Activated CD4-positive, CD25-positive, alpha-beta regulatory T cell (primary cell): ENCODE measurements around the gene EEF2K.

Source experiments
- DNase-seq, 4 experiments: peaks; one replicate each; lab custom pipeline; 2025; lab: John Stamatoyannopoulos, UW

EEF2K gene

DNA sequence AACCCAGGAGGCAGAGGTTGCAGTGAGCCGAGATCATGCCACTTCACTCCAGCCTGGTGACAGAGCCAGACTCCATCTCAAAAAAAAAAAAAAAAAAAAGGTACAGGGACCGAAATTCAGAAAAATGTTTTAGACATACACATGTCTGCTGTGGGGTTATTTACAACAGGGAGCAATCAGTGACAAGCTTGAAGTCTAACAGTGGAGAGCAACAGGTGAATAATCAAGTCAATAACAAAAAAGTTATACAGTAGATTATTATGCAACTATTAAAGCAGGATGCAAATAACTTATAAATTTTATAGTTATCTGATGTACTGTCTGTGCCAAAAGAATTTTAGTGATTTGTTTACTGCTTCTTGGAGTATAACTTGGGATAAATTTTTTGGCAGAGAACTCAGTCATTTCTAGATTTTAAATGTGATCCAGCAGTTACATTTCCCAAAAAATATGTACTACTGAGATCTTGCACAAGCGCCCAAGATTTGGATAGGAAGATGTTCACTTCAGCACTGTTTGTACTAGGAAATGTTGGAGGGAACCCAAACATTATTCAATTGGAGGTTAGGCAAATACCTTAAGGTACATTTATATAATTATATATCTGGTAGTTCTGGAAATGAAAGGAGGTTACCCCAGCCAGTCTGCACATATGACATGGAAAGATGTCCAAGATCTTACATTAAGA lies 34.1 kb downstream of the EEF2K start:
- no peak for DNase-seq

DNA sequence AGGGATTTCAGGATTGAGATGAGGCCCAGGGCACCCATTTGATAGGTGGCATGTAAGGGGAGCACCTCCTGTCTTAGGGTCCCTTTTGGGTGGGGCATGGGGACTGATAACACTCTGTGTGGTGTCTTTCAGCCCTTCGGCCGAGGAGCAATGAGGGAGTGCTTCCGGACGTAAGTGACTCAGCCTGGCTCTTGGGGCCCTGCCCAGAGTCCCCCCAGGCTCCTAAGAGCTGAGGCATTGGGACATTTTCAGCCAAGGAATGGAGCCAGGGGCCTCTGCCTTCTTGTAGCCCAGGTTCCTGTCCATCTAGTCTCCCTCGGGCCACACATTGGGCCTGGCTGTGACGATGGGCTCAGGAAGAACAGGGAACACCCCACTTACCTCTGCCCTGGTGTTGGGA lies 44.4 kb downstream of the EEF2K start:
- DNase-seq: no peak

DNA sequence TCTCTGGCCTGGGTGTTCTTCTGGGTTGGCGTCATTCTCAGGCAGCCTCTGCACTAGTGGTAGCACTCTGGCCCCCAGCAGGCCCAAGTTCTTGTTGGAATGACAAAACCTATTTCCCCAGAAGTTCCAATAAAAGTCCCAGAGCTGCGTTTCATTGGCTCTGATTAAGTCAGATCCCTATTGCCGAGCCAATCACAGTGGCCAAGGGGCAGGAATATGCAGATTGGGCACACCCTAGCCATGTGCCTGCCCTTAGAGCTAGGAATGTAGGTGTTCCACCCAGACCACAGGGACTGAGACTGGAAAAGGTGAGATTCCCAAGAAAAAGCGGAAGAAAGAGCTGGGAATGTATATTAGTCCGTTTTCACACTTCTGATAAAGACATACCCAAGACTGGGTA lies 46.2 kb downstream of the EEF2K start:
- DNase-seq: no peak

DNA sequence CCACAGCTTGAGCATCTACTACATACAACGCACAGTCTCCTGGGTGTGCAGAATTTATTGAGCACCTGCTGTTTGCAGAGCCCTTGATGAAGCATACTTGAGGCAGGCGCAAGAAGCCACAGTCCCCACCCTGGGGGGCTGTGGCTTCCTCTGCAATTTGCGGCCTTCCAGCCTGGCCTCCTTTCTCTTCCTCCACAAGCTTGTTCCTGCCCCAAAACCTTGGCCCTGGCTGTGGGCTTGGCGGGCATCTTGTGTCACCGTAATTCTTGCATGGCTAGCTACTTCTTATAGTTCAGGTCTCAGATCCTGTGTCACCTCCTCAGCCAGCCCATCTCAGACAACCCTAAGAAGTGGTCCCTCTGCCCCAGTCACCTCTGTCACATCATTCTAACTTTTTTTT lies 47.2 kb downstream of the EEF2K start:
- no peak for DNase-seq

DNA sequence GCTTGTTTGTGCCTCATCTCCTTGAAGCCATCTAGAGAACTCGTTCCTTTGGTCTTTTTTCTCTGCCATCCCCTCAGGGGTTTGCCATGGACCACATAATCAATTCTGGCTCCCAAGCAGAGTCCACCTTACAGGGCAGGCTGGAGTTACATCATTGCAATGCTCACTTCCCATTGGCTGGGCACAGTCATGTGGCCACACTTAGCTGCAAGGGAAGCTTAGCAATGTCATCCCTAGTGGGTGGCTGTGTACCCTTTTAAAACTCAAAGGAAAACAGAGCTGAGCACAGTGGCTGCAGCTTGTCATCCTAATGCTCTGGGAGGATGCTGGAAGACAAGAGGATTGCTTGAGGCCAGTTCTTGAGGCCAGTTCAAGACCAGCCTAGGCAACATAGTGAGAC lies 49.3 kb downstream of the EEF2K start:
- no peak for DNase-seq

DNA sequence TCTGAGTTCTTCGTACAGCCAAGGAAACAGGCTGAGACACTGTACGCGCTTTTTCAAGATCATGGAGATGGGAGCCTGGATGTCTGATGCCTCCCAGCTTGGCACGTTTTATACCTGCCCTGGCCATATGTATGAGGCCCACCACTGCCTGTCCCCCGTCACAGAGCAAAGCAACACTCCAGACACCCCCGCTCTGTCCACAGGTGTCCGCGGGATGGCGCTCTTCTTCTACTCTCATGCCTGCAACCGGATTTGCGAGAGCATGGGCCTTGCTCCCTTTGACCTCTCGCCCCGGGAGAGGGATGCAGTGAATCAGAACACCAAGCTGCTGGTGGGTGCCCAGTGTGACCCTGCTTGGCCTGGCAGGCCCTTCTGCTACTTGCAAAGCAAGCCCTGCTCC lies 51.4 kb downstream of the EEF2K start:
- no peak for DNase-seq

DNA sequence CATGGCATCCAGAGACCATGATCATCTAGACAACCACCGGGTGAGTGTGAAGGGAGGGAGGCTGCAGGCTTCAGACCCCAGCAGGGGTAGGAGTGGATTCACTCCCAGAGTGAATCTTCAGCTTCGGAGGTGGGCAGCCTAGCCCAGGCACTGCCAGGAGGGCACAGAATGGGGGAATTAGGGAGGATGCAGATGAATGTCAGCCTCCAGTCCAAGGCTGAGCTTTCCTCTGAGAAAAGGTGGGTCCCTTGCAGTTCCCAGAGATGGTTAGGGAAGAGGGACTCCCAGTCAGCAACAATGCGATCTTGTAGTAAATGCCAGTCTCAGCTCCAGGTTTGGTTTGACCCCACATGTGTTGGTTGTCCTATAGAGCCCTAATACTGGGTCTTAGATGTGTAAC lies 54.4 kb downstream of the EEF2K start:
- no peak for DNase-seq

DNA sequence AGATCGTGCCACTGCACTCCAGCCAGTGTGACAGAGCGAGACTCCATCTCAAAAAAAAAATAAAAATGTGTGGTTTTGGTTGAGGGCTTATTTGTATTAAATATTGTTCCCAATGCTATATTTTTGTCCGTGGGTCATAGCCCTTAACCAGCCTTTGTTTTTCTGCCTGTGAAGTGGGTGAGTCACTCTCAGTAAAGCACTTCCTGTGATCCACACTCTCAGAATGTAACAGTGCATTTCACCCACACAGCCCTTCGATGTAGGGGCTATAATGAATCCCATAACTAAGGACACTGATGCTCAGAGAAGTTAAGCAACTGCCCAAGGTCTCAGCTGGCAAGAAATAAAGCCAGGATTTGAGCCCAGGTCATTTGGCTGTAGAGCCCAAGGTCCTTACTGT lies 56.4 kb downstream of the EEF2K start:
- DNase-seq: no peak

DNA sequence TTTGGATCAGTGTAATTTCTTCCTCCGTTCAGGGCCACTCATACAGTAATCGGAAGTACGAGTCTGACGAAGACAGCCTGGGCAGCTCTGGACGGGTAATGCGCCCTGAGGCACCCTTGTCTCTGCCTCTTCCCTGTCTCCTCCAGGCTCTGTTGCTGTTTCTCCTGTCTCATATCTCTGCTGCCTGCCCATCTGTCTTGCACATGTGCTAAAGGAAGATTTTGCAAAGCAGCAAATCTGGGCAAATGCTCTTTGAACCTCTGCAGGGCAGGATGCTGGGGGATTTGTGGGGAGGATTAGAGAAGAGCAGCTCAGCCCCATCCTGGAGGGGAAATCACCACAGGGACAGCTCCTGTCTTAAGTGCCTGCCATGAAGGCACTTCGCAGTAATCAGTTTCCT lies 58.7 kb downstream of the EEF2K start:
- DNase-seq: no peak

DNA sequence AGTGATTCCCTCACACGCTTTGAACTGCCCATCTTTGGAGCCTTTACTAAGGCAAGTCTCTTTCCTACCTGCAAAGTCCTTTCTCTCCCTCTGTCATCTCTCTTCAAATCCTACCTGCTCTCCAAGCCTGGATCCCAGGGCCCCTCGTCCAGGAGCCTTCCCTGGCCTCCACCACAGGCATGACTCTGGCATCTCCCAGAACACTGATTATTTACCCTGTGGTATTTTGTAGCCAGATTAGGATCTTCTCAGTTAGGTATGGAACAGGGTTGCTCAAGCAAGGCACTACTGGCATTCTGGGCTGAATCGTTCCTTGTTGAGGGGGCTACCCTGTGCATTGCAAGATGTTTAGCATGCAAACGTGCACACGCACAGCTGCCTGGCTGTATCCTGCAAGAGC lies 59.3 kb downstream of the EEF2K start:
- no peak for DNase-seq

DNA sequence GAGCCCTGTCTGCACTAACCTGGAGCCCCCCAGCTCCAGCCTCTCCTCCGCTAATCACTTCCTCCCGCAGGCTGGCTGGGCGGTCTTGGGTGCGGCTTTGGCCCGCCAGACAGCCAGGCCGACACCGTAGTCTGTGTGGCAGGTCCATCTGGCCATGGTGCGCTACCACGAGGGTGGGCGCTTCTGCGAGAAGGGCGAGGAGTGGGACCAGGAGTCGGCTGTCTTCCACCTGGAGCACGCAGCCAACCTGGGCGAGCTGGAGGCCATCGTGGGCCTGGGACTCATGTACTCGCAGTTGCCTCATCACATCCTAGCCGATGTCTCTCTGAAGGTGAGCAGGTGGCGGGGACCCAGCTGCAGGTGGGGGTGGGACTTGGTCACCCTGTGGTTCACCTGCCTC lies 60.5 kb downstream of the EEF2K start:
- DNase-seq: no peak

DNA sequence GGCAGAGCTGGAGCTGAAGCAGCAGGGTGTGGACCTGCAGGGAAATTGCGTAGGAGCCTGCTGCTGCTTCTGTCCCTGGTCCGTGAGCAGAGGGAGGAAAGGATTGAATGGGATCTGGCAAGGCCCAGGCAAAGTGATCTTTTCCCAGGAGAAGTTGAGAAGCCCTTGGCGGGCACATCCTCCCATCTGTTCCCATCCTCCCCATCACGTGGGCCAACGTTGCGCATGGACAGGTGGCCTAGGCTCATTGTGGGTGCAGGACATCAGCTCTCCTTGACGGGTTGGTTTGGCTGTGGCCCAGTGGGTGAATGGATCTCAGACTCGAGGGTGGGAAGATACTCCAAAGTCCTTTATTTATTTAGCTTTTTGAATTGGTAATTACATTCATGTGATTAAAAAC lies 61.7 kb downstream of the EEF2K start:
- DNase-seq: no peak

DNA sequence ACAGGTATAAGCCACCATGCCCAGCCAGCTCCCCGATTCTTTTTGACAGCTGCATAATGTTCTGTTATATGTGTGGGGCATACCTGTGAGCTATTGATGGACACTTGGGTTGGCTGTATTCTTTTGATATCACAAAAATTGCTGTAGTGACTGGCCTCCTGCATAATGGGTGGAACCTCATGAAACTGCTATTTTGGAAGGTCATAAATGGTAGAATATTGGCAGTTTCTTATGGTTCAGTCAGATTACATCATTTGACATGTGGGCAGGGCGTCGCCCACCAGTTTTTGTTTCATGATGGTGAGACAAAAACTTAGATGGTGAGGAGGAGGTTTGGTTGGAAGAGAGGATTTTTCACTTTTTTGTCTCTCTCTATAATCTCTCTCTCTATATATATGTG lies 64.4 kb downstream of the EEF2K start:
- no peak for DNase-seq

DNA sequence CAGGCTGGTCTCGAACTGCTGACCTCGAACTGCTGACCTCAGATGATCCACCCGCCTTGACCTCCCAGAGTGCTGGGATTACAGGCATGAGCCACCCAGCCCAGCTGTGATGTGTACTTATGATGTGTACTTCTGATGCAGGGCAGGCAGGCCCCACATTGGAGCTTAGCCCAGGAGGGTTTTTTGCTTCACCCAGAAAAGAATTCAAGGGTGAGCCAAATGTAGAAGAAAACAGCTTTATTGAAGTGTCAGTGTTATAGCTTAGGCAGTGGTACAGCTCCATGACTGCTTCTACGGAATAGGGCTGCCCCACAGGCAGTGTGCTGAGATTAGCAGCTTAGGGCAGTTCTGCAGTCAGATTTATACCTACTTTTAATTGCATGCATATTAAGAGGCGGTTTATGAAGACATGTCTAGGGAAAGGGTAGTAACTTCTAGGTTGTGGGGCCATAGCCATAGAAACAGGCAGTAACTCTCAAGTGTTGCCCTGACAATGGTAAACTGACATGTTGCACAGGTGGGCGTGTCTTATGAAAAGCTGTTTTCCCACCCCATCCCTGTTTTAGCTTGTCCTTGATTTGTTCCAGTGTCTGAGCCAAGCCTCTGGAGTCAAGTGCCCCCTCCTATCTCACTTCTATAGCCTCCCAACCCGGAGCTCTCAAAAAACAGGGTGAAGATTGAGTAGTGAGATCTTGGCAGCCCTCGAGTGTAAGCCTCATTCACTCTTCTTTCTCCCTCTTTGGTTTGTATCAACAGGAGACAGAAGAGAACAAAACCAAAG lies 67.0 kb downstream of the EEF2K start:
- no peak for DNase-seq

DNA sequence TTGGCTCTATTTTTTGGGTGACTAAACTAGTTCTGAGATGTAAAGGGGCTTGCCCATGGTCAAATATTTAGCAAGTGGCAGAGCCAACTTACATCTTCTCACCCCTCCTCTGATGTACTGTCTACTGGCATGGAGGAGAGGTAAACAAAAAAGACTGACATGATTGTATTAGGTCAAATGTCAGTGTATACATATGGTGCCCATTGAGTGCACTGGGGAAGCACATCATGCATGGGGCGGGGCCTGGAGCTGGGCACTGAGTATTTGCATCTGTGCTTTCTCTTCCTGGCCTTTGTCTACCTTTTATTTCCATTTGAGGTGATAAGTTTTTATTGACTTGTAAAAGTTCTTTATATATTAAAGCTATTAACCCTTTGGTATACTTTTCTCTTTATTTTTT lies 68.8 kb downstream of the EEF2K start:
- no peak for DNase-seq

DNA sequence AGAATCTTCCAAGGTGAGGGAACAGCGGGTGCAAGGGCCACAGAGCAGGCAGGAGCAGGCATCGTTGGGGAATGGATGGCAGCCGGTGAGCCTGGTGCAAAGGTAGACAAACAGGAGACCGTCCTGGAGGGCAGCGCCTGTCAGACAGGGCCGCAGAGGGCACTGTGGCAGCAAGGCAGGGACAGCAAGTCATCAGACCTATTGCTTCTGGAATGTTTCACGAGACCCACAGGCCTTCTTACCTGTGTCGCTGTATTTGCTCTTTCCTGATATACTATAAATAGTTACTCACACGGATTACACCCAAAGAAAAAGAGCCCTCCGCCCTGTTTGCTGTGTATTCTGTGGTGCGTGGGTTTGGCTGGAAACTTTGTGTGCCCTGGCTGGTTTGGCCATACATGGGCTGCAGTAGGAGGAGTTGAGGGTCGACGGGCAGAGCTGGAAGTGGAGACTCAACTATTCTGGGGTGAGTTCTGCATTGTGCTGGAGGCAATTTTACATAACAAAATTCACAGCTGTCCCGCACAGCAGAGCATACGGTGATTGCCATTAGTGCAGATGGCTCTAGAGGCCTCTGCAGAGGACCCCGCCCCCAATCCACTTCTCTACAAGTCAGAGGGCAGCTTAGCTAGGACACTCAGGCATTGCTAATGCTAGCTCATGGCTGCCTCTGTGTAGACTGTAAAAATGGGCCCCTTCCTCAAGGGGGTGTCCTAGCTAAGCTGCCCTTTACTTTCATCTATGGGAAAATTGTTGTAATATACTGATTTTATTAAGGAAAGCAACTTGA lies 72.6 kb downstream of the EEF2K start:
- no peak for DNase-seq

DNA sequence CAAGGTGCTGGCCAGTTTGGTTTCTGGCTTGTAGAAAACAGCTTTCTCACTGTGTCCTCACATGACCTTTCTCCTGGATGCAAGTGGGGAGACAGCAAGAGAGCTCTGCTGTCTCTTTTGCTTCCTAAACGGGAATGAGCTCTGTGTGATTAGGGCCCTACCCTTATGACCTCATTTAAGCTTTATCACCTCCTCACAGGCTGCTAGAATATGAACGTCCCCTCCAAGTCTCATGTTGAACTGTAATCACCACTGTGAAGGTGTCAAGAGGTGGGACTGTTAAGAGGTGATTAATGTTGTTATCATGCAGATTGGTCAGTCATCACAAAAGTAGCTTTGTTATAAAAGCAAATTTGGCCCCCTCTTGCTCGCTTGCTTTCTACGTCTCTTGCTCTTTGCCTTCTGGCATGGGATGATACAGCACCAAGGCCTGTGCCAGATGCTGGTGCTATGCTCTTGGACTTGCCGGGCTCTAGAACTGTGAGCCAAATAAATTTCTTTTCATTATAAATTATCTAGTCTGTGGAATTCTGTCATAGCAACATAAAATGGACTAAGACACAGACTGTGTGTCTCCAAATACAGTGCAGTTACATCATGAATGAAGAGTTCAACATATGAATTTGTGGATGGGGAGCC lies 76.3 kb downstream of the EEF2K start:
- no peak for DNase-seq

DNA sequence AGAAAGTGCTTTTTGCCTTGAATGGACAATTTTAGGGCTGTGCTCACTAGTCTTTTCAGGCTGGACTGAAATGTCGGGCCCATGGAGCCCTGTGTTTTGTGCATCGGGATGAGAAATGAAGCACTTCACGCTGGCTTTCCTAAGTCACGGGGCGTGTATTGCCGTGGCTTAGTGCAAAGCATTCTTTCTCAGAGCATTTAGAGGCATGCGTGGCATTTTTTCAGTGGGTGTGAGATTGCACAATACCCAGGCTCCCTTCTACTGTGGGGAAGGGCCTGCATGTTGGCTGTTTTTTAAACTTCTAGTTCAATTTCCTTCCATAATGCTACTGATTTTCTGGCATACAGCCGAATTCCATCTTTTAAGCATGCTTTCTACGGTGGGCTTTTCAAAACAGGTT lies 78.6 kb downstream of the EEF2K start:
- DNase-seq: no peak

DNA sequence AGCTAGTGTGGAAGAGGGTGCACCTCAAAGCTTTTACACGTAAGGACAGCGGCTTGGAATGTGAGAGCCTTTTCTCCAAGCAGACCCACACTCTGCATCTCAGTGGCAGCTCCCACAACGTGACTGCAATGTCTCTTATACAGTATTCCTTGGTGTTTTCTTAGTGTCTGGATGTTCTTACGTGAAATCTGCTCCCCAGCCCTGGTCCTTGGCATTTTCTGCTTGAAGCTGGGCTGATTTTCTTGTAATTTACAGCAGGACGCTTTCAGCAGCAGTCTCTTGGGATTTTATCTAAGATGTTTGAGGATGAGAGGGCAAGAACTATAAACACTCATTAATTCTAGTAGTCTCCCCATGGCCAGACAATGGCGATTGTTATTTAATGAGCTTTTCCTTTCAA lies 79.0 kb downstream of the EEF2K start:
- no peak for DNase-seq

DNA sequence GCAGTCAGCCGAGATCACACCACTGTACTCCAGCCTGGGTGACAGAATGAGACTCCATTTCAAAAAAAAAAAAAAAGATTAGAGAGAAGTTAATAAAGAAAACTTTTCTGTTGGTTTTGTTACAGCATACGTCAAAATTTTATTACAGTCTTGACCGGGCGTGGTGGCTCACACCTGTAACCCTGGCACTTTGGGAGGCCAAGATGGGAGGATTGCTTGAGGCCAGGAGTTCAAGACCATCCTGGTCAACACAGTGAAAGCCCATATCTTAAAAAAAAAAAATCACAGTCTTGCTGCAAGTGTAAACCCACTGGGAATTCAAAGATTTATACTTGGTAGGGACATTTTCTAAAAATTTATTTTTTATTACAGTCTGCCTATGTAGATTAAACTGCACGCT lies 84.9 kb downstream of the EEF2K start:
- no peak for DNase-seq

DNA sequence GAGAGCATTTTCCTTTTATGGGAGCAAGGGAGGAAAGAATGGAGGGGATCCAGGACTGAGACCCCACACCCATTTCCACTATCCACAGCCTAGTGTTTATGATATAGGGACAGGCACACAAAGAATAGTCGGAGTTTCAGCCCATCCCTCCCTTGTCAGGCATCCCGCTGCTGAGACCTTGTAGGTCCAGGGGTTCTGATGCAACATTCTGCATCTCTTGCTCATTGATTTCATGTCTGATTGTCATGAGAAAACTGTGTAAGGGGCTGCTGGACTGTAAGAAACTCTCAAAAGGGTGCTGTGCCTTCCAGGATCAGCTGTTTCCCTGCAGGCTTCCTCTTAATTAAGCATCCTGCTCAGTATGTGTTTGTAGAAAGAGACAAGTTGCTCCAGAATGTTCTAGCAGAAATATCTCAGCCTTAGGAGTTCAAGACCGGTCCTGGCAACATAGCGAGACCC lies 85.8 kb downstream of the EEF2K start:
- no peak for DNase-seq

DNA sequence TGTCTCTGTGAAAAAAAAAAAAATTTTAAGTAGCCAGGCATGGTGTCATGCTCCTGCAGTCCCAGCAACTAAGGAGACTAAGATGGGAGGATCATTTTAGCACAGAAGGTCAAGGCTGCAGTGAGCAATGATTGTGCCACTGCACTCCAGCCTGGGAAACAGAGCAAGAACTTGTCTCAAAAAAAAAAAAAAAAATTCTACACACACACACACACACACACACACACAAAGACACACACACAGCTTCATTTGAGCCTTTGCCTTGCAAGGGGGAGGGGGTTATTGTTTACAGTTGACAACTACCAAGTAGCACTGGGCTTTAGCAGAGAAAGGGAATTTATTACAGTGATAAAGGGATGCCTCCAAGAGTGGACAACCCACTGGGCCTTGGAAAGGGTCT lies 86.2 kb downstream of the EEF2K start:
- no peak for DNase-seq
